ENCODE results near the gene ITGB4. TPM values are rescaled to one million over a fixed set of nuclear protein-coding genes. Genes with fewer than 3 reads are reported as not detected.

ITGB4 gene
- total and polyA plus RNA-seq, 2 of the 13 experiments (the other 11 are each of a cell fraction or from before 2014, with no cell fraction given) = 6.9 to 14.5 TPM

- TF ChIP-seq ZNF281 (CRISPR knock-in tag; IDR thresholded peaks at IDR 0.05; ENCODE audit: borderline replicate concordance) (peak; percentile 10; the same call in 1 of the 2 replicates), MED1 (CRISPR knock-in tag; IDR thresholded peaks at IDR 0.05) (peak; percentile 51; the same call in 1 of the 2 replicates), KDM2A (CRISPR knock-in tag; IDR thresholded peaks at IDR 0.05; ENCODE audit: borderline replicate concordance, low read depth) (0 out of 2 replicates have a peak, but pooled peaks have one; percentile 18), MTERF4 (CRISPR knock-in tag; IDR thresholded peaks at IDR 0.05) (0 out of 2 replicates have a peak, but pooled peaks have one; percentile 22), TBX2 (CRISPR knock-in tag; IDR thresholded peaks at IDR 0.05; ENCODE audit: borderline replicate concordance) (peak; percentile 63; the same call in 1 of the 2 replicates), ZNF841 (CRISPR knock-in tag; IDR thresholded peaks at IDR 0.05; ENCODE audit: borderline replicate concordance) (no peak), ZFP91 (CRISPR knock-in tag; IDR thresholded peaks at IDR 0.05; ENCODE audit: borderline replicate concordance) (0 out of 2 replicates have a peak, but pooled peaks have one; percentile 6), ONECUT2 (CRISPR knock-in tag; IDR thresholded peaks at IDR 0.05) (peak; percentile 58; the same call in 1 of the 2 replicates), ZNF792 (CRISPR knock-in tag; IDR thresholded peaks at IDR 0.05) (peak; percentile 32; the same call in 1 of the 2 replicates), ZMAT5 (CRISPR knock-in tag; IDR thresholded peaks at IDR 0.05; ENCODE audit: borderline replicate concordance, low read depth) (no peak), SALL2 (CRISPR knock-in tag; IDR thresholded peaks at IDR 0.05) (no peak), ARID4A (CRISPR knock-in tag; IDR thresholded peaks at IDR 0.05; ENCODE audit: borderline replicate concordance) (0 out of 2 replicates have a peak, but pooled peaks have one; percentile 20), NR2F6 (IDR thresholded peaks at IDR 0.05) (peak; percentile 91), NR2F6 (CRISPR knock-in tag; IDR thresholded peaks at IDR 0.05) (peak; percentile 55)
- TF ChIP-seq, protein P1, sequence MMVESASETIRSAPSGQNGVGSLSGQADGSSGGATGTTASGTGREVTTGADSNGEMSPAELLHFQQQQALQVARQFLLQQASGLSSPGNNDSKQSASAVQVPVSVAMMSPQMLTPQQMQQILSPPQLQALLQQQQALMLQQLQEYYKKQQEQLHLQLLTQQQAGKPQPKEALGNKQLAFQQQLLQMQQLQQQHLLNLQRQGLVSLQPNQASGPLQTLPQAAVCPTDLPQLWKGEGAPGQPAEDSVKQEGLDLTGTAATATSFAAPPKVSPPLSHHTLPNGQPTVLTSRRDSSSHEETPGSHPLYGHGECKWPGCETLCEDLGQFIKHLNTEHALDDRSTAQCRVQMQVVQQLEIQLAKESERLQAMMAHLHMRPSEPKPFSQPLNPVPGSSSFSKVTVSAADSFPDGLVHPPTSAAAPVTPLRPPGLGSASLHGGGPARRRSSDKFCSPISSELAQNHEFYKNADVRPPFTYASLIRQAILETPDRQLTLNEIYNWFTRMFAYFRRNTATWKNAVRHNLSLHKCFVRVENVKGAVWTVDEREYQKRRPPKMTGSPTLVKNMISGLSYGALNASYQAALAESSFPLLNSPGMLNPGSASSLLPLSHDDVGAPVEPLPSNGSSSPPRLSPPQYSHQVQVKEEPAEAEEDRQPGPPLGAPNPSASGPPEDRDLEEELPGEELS (CRISPR knock-in tag; IDR thresholded peaks at IDR 0.05) = 0 out of 2 replicates have a peak, but pooled peaks have one; percentile 16
Measured at GRCh38 chr17:75771334-75772281, 50.3 kb downstream of the ITGB4 start (continued).
